ENCODE results near the gene RASSF8.

DNA sequence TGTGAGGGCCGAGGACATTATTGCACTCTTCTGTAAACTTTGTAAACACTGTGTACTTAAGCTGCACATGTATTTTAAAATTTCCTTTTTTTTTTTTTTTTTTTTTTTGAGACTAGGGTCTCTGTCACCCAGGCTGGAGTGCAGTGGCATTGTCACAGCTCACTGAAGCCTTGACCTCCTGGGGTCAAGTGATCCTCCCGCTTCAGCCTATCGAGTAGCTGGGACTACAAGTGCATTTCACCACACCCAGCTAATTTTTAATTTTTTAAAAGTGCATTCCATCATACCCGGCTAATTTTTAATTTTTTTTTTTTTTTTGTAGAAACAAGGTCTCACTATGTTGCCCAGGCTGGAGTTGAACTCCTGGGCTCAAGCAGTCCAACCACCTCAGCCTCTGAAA is 42.4 kb downstream of the RASSF8 start:
- TF ChIP-seq, protein P1, sequence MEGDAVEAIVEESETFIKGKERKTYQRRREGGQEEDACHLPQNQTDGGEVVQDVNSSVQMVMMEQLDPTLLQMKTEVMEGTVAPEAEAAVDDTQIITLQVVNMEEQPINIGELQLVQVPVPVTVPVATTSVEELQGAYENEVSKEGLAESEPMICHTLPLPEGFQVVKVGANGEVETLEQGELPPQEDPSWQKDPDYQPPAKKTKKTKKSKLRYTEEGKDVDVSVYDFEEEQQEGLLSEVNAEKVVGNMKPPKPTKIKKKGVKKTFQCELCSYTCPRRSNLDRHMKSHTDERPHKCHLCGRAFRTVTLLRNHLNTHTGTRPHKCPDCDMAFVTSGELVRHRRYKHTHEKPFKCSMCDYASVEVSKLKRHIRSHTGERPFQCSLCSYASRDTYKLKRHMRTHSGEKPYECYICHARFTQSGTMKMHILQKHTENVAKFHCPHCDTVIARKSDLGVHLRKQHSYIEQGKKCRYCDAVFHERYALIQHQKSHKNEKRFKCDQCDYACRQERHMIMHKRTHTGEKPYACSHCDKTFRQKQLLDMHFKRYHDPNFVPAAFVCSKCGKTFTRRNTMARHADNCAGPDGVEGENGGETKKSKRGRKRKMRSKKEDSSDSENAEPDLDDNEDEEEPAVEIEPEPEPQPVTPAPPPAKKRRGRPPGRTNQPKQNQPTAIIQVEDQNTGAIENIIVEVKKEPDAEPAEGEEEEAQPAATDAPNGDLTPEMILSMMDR (IDR thresholded peaks at IDR 0.05; ENCODE audit: insufficient read depth, low read length, poor library complexity, severe bottlenecking) = no peak
- TF ChIP-seq EZH2phosphoT487 (conservative IDR thresholded peaks at IDR 0.05; ENCODE audit: low read length) = no peak

Data from SU-DHL-6 (cell line).